ENCODE results near the gene TDRKH.

TDRKH gene

DNA sequence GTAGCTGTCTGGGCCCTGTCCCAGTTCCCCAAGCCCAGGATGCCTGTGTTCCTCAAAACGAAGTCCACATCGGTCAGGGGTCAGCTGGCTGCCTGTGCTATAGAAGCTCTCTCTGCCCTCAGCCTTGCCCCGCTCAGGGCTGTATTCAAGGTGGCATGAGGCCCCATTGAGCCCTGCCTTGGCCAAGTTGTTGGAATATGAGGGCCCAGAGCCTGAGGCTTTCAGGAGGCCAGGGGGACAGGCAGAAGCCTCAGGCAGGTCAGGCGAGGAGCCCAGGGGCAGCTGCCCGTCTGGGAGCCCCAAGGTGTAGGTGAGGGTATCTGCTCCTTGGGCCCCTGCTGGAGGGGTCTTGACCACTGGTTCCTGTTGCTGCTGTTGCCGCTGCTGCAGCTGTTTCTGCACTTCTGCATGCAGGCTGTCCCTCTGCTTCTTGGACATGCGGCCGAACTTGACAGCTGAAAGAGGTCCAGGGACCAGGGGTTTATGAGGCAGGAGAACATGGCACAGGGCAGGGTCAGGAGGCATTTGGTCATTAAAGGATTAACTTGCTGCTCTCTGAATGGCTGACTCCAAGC, 24.8 kb upstream of the TDRKH start:
- TF ChIP-seq, protein P1, sequence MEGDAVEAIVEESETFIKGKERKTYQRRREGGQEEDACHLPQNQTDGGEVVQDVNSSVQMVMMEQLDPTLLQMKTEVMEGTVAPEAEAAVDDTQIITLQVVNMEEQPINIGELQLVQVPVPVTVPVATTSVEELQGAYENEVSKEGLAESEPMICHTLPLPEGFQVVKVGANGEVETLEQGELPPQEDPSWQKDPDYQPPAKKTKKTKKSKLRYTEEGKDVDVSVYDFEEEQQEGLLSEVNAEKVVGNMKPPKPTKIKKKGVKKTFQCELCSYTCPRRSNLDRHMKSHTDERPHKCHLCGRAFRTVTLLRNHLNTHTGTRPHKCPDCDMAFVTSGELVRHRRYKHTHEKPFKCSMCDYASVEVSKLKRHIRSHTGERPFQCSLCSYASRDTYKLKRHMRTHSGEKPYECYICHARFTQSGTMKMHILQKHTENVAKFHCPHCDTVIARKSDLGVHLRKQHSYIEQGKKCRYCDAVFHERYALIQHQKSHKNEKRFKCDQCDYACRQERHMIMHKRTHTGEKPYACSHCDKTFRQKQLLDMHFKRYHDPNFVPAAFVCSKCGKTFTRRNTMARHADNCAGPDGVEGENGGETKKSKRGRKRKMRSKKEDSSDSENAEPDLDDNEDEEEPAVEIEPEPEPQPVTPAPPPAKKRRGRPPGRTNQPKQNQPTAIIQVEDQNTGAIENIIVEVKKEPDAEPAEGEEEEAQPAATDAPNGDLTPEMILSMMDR (IDR thresholded peaks at IDR 0.05; ENCODE audit: low read depth, low read length): no peak
- H3K4me3 ChIP-seq (ENCODE audit: low read depth, low read length): no peak overlapping the region

DNA sequence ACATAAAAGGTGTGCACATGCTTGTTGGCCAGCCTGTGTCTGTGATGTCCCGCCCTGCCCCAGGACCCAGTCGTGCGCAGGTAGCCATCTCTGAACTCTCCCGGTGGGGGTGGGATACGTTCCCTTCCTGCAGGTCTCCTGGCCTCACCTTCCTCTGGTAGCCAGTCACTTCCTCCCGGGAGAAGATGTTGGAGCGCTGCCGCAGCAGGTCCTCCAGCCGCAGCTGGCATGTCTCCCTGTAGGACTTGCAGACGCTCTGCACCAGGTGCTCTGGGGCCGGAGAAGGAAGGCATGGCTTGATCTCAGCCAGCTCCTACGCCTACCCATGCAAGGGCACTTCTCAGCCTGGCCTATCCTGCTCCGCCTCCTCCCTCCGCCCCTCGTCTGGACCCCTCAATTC, 24.1 kb upstream of the TDRKH start:
- TF ChIP-seq, protein P1 (IDR thresholded peaks at IDR 0.05; ENCODE audit: low read depth, low read length): no peak

DNA sequence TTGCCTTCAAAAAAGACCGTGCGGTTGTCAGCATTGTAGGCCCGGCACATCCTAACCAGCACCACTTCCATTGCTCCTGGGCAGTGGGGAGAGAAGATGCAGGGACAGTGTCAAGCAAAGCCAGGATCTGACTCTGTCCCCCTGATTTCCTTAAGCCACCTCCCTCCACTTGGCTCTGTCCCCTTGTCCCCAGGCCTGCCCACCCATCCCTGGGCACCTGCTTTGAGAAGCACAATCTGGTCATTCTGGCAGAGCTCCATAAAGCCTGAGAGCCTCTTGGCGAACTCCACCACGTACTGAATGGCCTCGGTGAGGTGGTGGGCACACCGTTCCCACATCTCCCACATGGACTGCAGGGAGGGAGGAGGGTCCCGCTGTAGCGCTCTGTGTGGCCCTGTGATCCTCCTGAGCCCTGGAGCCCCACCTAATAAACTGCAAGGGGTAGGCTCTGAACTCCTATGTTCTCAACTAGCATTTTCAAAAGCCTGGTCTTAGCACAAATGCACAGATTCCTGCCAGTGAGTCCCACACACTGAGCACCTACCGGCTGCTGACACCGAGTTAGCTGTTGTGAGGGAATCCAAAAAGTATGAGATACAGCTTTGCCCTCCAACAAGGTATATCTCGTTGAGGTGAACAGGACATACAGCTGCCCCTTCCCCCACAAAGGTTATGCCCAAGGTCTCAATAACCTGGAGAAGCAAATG, 23.1 kb upstream of the TDRKH start:
- no peak overlapping the region for H3K4me3 ChIP-seq (ENCODE audit: low read depth, low read length)
- TF ChIP-seq, protein P1 (IDR thresholded peaks at IDR 0.05; ENCODE audit: low read depth, low read length): no peak

More for the DNA sequence above, 24.1 kb upstream of the TDRKH start:
- no peak overlapping the region for H3K4me3 ChIP-seq (ENCODE audit: low read depth, low read length)

DNA sequence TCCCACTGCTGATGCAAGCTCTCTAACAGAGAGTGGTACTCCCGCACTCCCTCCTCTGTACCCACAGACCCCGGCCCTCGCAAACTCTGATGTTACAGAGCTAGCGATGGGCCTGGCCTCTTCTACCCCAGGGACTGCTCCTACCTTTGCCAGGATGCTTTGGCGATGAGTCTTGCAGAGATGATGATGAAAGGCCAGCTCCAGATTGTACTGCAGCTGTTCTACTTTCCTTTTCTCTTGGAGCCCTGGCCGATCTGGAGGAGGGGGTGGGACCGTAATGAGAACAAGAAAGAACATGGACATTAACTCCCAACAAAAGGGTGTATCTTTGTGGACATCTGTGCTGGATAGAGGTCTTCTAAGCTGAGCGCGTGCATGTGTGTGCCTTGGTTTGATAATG, 20.9 kb upstream of the TDRKH start:
- TF ChIP-seq, protein P1 (IDR thresholded peaks at IDR 0.05; ENCODE audit: low read depth, low read length): no peak
- no peak overlapping the region for H3K4me3 ChIP-seq (ENCODE audit: low read depth, low read length)

DNA sequence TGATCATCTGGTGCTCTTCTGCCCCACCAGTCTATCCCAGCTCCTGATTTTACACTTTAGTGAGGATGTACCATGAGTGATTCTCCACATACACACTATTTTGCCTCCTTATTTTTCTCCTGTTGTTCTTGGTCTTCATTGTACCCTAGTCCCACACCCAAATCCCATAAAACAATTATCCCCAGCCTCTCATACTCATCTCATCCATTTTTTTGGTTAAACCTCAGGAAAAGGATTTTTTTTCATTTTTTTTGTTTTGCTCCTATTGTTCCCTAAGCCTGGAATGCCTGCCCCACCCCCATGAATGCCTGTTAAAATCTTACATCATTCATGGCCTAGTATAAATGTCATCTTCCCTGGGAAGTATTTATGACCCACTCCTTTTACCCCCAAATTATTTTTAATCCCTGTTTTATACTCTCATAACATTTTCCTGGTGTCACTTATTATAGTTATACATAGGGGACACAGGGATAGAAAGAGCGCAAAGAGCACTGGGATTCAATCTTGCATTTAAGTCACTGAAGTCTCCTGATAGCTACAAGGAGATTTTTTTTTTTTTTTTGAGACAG, 19.8 kb upstream of the TDRKH start:
- no peak overlapping the region for H3K4me3 ChIP-seq (ENCODE audit: low read depth, low read length)
- TF ChIP-seq, protein P1 (IDR thresholded peaks at IDR 0.05; ENCODE audit: low read depth, low read length): no peak

DNA sequence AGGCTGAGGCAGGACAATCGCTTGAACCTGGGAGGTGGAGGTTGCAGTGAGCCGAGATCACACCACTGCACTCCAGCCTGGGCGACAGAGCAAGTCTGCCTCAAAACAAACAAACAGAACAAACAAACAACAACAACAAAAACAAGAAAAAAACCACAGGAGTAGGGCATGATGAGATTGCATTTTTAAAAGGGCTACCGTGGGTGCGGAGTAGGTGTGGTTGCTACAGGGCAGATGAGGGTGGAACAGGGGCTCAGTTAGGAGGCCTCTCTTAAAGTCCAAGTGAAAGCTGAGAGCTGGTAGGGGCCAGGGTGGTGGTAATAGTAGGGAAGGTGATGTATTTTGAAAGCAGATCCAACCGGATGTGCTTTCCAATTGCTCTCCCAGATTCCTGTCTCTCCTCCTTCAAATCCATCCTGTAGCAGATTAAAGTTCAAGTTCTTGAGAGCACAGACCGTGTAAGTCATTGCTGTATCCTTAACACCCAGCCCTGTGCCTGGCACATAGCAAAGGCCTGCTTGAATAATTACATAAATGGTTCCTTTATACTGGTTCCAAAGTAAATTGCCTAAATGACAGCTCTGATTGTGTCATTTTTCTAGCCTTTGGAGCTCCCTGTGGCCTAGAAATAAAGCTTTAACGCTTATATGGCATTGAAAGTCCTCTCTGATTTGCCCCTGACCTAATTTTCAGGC, 19.1 kb upstream of the TDRKH start:
- no peak overlapping the region for H3K4me3 ChIP-seq (ENCODE audit: low read depth, low read length)
- TF ChIP-seq, protein P1 (IDR thresholded peaks at IDR 0.05; ENCODE audit: low read depth, low read length): no peak

DNA sequence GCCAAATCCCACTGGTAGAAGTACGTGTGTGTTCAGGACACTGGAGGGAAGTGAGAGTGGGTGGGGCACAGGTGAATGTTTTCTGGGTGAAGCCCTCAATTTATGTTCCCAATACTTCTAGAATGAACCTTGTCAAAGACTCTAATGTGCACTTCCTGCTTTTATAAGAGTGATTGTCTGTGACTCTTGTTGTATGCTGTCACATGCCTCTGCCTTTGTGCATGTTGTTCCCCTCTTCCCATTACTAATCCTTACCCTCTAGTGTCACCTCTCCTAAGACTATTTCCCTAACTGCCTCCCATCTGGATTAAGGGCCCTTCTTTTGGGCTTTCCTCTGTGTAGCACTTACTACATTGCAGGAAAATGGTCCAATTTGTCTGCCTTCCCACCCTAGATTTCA, 17.5 kb upstream of the TDRKH start:
- TF ChIP-seq, protein P1 (IDR thresholded peaks at IDR 0.05; ENCODE audit: low read depth, low read length): no peak

More for the DNA sequence above, 17.5 kb upstream of the TDRKH start:
- no peak overlapping the region for H3K4me3 ChIP-seq (ENCODE audit: low read depth, low read length)
